Measurements from ENCODE around the gene RAB30.

DNA sequence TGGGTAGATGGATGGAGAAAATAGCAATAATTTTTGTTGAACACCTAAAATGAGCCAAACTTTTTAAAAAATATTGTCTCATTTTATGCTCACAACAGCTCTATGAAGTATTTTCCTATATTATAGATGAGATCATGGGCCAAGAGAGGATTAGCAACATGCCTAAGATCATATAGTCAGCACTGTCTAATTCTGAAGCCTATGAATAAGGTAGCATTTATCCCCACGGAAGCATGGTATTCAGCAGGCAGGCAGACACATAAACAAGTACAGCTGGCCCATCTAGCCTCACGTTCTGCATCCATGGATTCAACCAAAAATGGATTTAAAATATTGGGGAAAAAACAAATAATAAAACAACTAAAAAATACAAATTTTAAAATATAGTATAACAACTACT is 21.9 kb upstream of the RAB30 start:
- TF ChIP-seq, protein P1, sequence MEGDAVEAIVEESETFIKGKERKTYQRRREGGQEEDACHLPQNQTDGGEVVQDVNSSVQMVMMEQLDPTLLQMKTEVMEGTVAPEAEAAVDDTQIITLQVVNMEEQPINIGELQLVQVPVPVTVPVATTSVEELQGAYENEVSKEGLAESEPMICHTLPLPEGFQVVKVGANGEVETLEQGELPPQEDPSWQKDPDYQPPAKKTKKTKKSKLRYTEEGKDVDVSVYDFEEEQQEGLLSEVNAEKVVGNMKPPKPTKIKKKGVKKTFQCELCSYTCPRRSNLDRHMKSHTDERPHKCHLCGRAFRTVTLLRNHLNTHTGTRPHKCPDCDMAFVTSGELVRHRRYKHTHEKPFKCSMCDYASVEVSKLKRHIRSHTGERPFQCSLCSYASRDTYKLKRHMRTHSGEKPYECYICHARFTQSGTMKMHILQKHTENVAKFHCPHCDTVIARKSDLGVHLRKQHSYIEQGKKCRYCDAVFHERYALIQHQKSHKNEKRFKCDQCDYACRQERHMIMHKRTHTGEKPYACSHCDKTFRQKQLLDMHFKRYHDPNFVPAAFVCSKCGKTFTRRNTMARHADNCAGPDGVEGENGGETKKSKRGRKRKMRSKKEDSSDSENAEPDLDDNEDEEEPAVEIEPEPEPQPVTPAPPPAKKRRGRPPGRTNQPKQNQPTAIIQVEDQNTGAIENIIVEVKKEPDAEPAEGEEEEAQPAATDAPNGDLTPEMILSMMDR (IDR thresholded peaks at IDR 0.05; ENCODE audit: extremely low read depth in 1 of 2, insufficient read depth in 1 of 2, low read depth in 1 of 2, low read length in 2 of 2), result no peak
- no peak for TF ChIP-seq POLR2AphosphoS5 (IDR thresholded peaks at IDR 0.05; ENCODE audit: insufficient read depth, low read depth, low read length)
- TF ChIP-seq MYC (IDR thresholded peaks at IDR 0.05; ENCODE audit: low read depth, low read length), result no peak
- no peak for TF ChIP-seq POLR2A (IDR thresholded peaks at IDR 0.05; ENCODE audit: low read depth, low read length)
- TF ChIP-seq EZH2 (IDR thresholded peaks at IDR 0.05; ENCODE audit: borderline replicate concordance, low read depth, low read length, severe bottlenecking), result no peak
- TF ChIP-seq, protein P2, sequence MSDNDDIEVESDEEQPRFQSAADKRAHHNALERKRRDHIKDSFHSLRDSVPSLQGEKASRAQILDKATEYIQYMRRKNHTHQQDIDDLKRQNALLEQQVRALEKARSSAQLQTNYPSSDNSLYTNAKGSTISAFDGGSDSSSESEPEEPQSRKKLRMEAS (IDR thresholded peaks at IDR 0.05; ENCODE audit: insufficient read depth, insufficient read length), result no peak
- no peak for TF ChIP-seq FOS (IDR thresholded peaks at IDR 0.05; ENCODE audit: borderline replicate concordance, insufficient read depth, low read length)
- TF ChIP-seq GATA2 (IDR thresholded peaks at IDR 0.05; ENCODE audit: insufficient read depth, insufficient read length, low read depth, low read length), result no peak
